GM06990 (cell line): ENCODE results near the gene PPP1R16B.

Source experiments
- DNase-seq: peaks from one replicate; pipeline ENCODE4 v3.0.0-alpha.2; 2011; ENCODE audit not compliant: insufficient read length; ENCODE audit errors: extremely low read depth
- H3K27me3 ChIP-seq: replicated peaks from 2 replicates; pipeline ENCODE4 v1.6.0; 2011; ENCODE audit warnings: low read length; ENCODE audit not compliant: control insufficient read depth, insufficient read depth
- H3K36me3 ChIP-seq: 2 replicates; pipeline ENCODE4 v1.5.1; 2011; ENCODE audit warnings: low read length; ENCODE audit not compliant: control insufficient read depth, insufficient read depth
- H3K4me3 ChIP-seq: replicated peaks from 2 replicates; pipeline ENCODE4 v1.5.1; 2011; ENCODE audit warnings: low read depth, mild to moderate bottlenecking, control low read depth, low read length
- TF ChIP-seq, protein P1 (sequence below): IDR thresholded peaks from 2 replicates; pipeline ENCODE4 v1.5.1; 2011; ENCODE audit warnings: low read length, control low read depth, mild to moderate bottlenecking, inconsistent platforms; ENCODE audit not compliant: insufficient read depth, poor library complexity, severe bottlenecking

PPP1R16B gene

DNA sequence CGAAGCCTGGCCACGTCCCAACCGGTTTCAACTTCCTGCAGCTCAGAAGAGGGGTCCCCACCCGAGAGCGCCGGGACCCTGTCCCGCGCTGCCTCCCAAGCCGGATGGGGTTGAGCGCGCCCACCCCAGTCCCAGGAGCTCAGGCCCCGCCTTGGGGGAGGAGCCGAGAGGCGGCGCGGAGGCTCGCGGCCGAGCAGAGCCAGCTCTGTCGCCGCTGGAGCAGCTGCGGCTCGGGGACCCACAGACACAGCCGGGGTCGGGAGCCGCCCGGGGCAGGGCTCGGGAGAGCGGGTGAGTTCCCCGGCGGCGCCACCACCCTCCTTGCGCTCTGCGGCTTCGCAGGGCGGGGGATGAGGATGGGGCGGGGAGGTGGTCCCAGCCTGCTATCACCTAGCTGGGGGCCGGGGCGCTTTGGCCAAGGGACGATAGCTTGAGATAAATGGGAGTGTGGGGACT lies at the start of gene PPP1R16B:
PPP1R16B (plus strand) TSS at position 196 of the 456 bp plus-strand sequence. CDS start 30,229 bp downstream, outside the sequence.
- peak within 1 kb of the TSS; percentile 93 for H3K4me3 ChIP-seq

DNA sequence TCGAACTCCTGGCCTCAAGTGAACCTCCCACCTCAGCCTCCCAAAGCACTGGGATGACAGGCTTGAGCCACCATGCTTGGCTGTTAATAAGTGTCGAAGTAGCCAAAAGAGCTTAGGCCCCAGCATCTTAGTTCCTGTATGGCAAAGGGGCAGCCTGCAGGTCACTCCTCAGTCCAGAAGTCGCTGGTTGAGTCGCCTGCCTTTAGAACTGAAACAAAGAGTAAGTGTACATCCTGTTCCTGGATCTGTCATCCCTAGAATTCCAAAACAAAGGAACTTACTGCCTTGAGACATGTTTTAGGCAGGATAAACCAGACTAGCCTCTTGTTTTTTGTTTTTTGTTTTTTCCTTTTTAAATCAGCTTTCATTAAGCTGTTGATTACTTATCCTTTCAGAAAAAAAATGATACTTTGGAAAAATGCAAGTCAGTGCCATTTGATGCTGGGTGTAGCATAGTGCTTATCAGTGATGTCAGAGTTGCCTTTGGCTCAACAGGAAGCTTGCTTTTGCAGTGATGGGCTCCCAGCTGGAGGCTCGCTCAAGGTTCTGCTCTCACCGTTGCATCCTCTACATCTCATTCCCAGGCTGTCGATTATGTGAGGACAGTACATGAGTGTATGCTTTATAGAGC lies 48.2 kb upstream of the PPP1R16B start:
- DNase-seq = no peak
- peaks cover 12% of the 10 kb centered on the region for H3K36me3 ChIP-seq
- TF ChIP-seq, protein P1, sequence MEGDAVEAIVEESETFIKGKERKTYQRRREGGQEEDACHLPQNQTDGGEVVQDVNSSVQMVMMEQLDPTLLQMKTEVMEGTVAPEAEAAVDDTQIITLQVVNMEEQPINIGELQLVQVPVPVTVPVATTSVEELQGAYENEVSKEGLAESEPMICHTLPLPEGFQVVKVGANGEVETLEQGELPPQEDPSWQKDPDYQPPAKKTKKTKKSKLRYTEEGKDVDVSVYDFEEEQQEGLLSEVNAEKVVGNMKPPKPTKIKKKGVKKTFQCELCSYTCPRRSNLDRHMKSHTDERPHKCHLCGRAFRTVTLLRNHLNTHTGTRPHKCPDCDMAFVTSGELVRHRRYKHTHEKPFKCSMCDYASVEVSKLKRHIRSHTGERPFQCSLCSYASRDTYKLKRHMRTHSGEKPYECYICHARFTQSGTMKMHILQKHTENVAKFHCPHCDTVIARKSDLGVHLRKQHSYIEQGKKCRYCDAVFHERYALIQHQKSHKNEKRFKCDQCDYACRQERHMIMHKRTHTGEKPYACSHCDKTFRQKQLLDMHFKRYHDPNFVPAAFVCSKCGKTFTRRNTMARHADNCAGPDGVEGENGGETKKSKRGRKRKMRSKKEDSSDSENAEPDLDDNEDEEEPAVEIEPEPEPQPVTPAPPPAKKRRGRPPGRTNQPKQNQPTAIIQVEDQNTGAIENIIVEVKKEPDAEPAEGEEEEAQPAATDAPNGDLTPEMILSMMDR = no peak

More for the DNA sequence above, at the start of gene PPP1R16B:
- peak; percentile 88 for DNase-seq
- H3K36me3 ChIP-seq = peaks cover 7% of the 10 kb centered on the region
- TF ChIP-seq, protein P1 = no peak
- no peaks in the 10 kb centered on the region for H3K27me3 ChIP-seq

DNA sequence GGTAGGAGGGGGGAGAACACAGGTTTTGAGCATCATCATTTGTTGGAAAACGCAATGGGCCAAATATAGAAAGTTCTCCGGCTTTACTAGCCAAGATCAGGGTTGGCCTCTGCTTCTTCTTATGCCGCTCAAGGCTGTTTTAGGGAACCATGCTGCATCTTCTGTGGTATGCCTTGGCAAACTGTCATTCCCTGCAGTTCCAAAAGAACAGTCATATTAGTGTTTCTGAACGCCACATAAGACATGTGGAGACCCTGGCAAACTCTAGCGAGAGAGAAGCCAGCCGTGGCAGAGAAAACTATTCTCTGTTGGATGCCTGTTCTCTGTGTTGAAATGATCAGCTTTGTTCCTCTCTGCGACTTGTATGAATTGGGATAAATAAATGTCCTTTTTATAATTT lies 46.4 kb upstream of the PPP1R16B start:
- no peak for DNase-seq
- no peaks in the 10 kb centered on the region for H3K27me3 ChIP-seq
- H3K36me3 ChIP-seq = peaks cover 12% of the 10 kb centered on the region
- TF ChIP-seq, protein P1 = no peak
- H3K4me3 ChIP-seq = no peak overlapping the region

More for the DNA sequence above, 48.2 kb upstream of the PPP1R16B start:
- H3K4me3 ChIP-seq = no peak overlapping the region
- H3K27me3 ChIP-seq = no peaks in the 10 kb centered on the region

GRCh38 chr20:38760978-38761377 lies 44.5 kb upstream of the PPP1R16B start:
- no peak overlapping the region for H3K4me3 ChIP-seq
- DNase-seq = no peak
- no peaks in the 10 kb centered on the region for H3K27me3 ChIP-seq
- H3K36me3 ChIP-seq = peaks cover 8% of the 10 kb centered on the region
- TF ChIP-seq, protein P1 = no peak

DNA sequence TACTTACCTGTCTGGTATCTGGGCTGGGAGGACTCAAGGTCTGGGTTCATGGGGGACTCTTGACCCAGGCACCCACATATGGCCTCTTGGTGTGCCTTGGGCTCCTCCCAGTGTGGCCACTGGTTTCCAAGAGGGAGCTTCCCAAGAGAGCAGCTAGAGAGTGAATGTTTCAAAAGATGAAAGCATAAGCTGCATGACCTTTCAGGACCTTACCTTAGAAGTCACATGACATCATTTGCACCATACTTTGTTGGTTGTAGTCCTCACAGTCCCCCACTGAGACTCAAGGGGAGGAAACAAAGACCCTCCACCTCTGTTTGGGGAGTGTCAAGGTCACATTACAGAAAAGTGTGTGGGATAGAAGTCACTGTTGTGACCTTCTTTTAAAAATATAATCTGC lies 43.3 kb upstream of the PPP1R16B start:
- H3K36me3 ChIP-seq = peaks cover 9% of the 10 kb centered on the region
- no peak overlapping the region for H3K4me3 ChIP-seq
- no peak for DNase-seq
- H3K27me3 ChIP-seq = no peaks in the 10 kb centered on the region
- TF ChIP-seq, protein P1 = no peak
